MM.1S (cell line): ENCODE data around the gene DDAH1.

ENCODE experiments used
- DNase-seq: peaks from one replicate; pipeline ENCODE4 v3.0.0-alpha.2; 2015
- H2AFZ ChIP-seq: fragments of 300-600 bp; sonication (generic); 2 replicates; pipeline ENCODE4 v1.6.0; 2016; ENCODE audit warnings: antibody characterized with exemption, low read length
- H3F3A ChIP-seq: fragments of 300-600 bp; sonication (generic); 2 replicates; pipeline ENCODE4 v1.6.1; 2016; ENCODE audit warnings: mild to moderate bottlenecking, antibody characterized with exemption, low read length, moderate library complexity, mixed read lengths; ENCODE audit not compliant: insufficient read depth
- H3K27ac ChIP-seq: fragments of 300-600 bp; sonication (generic); 2 replicates; pipeline ENCODE4 v1.5.1; 2016; ENCODE audit warnings: mild to moderate bottlenecking, low read length
- H3K27me3 ChIP-seq: fragments of 300-600 bp; sonication (generic); replicated peaks from 2 replicates; pipeline ENCODE4 v1.6.0; 2016; ENCODE audit warnings: low read length; ENCODE audit not compliant: insufficient read depth
- H3K36me3 ChIP-seq: fragments of 300-600 bp; sonication (generic); replicated peaks from 2 replicates; pipeline ENCODE4 v1.6.1; 2016; ENCODE audit warnings: mild to moderate bottlenecking, low read length, mixed read lengths; ENCODE audit not compliant: insufficient read depth
- H3K4me1 ChIP-seq: fragments of 300-600 bp; sonication (generic); 2 replicates; pipeline ENCODE4 v1.6.1; 2016; ENCODE audit warnings: low read length, mixed read lengths
- H3K4me2 ChIP-seq: fragments of 300-600 bp; sonication (generic); 2 replicates; pipeline ENCODE4 v1.6.0; 2016; ENCODE audit warnings: low read depth, low read length
- H3K4me3 ChIP-seq: fragments of 300-600 bp; sonication (generic); 2 replicates; pipeline ENCODE4 v1.5.1; 2016; ENCODE audit warnings: low read length, mixed read lengths
- H3K79me2 ChIP-seq: fragments of 300-600 bp; sonication (generic); 2 replicates; pipeline ENCODE4 v1.6.1; 2016; ENCODE audit warnings: mixed run types, low read length, mixed read lengths
- H3K9ac ChIP-seq: fragments of 300-600 bp; sonication (generic); 2 replicates; pipeline ENCODE4 v1.6.1; 2016; ENCODE audit warnings: low read length, mixed read lengths
- H3K9me2 ChIP-seq: fragments of 300-600 bp; sonication (generic); replicated peaks from 2 replicates; pipeline ENCODE4 v1.6.1; 2016; ENCODE audit warnings: mild to moderate bottlenecking, low read length, mixed read lengths; ENCODE audit not compliant: insufficient read depth
- H3K9me3 ChIP-seq: fragments of 300-600 bp; sonication (generic); replicated peaks from 2 replicates; pipeline ENCODE4 v1.6.1; 2016; ENCODE audit warnings: mild to moderate bottlenecking, low read length, mixed read lengths; ENCODE audit not compliant: insufficient read depth
- H4K20me1 ChIP-seq: fragments of 300-600 bp; sonication (generic); 2 replicates; pipeline ENCODE4 v1.6.1; 2016; ENCODE audit warnings: mild to moderate bottlenecking, low read length, moderate library complexity, mixed read lengths; ENCODE audit not compliant: insufficient read depth
- CTCF ChIP-seq: fragments of 300-600 bp; sonication (generic); IDR thresholded peaks from 2 replicates; pipeline ENCODE4 v1.5.1; 2016; ENCODE audit warnings: antibody characterized with exemption, low read length, mixed read lengths
- EZH2 ChIP-seq: fragments of 300-600 bp; sonication (generic); optimal IDR thresholded peaks from 2 replicates; pipeline ENCODE3; 2017; ENCODE audit warnings: low read depth, mild to moderate bottlenecking, antibody characterized with exemption, low read length, mixed read lengths
- EZH2phosphoT487 ChIP-seq: fragments of 300-600 bp; sonication (generic); IDR thresholded peaks from 2 replicates; pipeline ENCODE4 v1.6.1; 2018; ENCODE audit warnings: antibody characterized with exemption, low read length

The DDAH1 gene

DNA sequence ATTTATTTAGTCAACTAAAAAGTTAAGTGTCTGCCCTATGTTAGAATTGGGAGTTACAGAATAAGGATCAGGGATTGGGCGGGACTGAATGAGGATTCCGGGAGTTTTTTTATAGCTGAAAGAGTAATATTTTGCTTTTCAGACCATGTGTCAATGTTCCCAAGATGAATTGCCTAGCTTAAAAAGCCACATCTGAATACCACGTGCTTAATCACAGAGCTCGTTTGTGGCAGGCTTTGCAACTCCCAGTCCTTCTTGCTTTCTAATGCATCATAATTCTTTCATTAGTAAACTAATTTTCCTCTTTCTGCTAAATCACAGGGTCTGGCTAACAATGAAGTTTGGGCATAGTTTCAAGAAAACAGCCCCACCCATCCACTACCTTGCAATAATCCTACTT lies 184.3 kb downstream of the DDAH1 start:
- Histone ChIP-seq H3K9ac (no peak overlapping the region), H3K36me3 (no peaks in the 10 kb centered on the region), H3K4me3 (no peak overlapping the region), H3K9me2 (no peaks in the 10 kb centered on the region), H3K4me2 (no peak overlapping the region), H3K4me1 (no peaks in the 10 kb centered on the region), H3K27ac (no peak overlapping the region), H3K27me3 (no peaks in the 10 kb centered on the region), H3F3A (no peaks in the 10 kb centered on the region), H2AFZ (no peak overlapping the region), H4K20me1 (no peaks in the 10 kb centered on the region), H3K9me3 (no peaks in the 10 kb centered on the region), H3K79me2 (peaks cover 7% of the 10 kb centered on the region)
- TF ChIP-seq EZH2 (no peak), CTCF (no peak), EZH2phosphoT487 (no peak)
- no peak for DNase-seq

DNA sequence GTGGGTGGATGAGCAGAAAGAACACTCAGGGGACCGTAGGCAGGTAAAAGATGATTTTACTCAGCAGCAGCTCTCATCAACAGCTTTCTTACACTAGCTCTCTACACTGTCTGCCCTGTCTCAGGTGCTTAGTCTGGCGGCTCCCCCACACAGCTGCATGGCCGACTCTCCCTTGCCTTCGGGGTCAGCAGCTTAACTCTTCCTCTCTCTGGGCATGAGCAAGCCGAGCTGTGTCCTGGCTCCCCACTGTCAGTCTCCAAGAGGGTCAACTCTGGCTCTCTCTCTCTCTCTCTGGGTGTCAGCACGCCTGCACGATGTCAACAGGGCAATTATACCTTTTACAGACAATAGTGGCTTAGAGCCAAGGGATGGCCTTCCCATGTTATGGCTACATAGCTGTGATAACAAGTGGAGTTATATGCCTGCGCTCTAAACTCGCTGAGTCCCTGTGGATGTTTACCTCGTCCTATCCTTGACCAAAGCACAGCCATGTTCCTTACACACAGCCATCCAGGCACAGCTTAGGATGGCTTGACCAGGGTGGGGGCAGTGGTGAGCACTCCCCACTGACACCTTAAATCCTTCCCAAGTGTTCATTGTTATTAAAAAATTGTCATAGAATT lies 185.4 kb downstream of the DDAH1 start:
- Histone ChIP-seq H3K27ac (no peak overlapping the region), H3F3A (no peaks in the 10 kb centered on the region), H3K9me2 (no peaks in the 10 kb centered on the region), H3K4me2 (no peak overlapping the region), H3K4me3 (no peak overlapping the region), H2AFZ (no peak overlapping the region), H3K9me3 (no peaks in the 10 kb centered on the region), H3K27me3 (no peaks in the 10 kb centered on the region), H3K79me2 (peaks cover 17% of the 10 kb centered on the region), H4K20me1 (no peaks in the 10 kb centered on the region; the same call in 1 of the 2 replicates), H3K9ac (no peak overlapping the region), H3K4me1 (peaks cover 8% of the 10 kb centered on the region), H3K36me3 (no peaks in the 10 kb centered on the region)
- DNase-seq: no peak
- TF ChIP-seq CTCF (no peak), EZH2phosphoT487 (no peak), EZH2 (no peak)

GRCh38 chr1:85278853-85279314 lies 186.1 kb downstream of the DDAH1 start:
- TF ChIP-seq CTCF: no peak
- no peak for TF ChIP-seq EZH2phosphoT487
- no peak for TF ChIP-seq EZH2
- H3K9ac ChIP-seq: no peak overlapping the region
- no peaks in the 10 kb centered on the region; the same call in none of the 2 replicates for H4K20me1 ChIP-seq
- no peaks in the 10 kb centered on the region for H3K36me3 ChIP-seq
- no peak overlapping the region for H3K4me2 ChIP-seq
- H3K4me3 ChIP-seq: no peak overlapping the region
- DNase-seq: no peak
- no peaks in the 10 kb centered on the region for H3K27me3 ChIP-seq
- H3K79me2 ChIP-seq: peaks cover 24% of the 10 kb centered on the region
- peaks cover 15% of the 10 kb centered on the region for H3K4me1 ChIP-seq
- H3F3A ChIP-seq: no peaks in the 10 kb centered on the region
- H2AFZ ChIP-seq: no peak overlapping the region
- no peaks in the 10 kb centered on the region for H3K9me2 ChIP-seq
- no peak overlapping the region for H3K27ac ChIP-seq
- H3K9me3 ChIP-seq: no peaks in the 10 kb centered on the region
